Natural killer cell treated with Interleukin-12 subunit alpha and Interleukin-12 subunit beta and Interleukin-15 and Interleukin-18, amount 100 ng/mL, for 72 hours (primary cell): ENCODE results near the gene SLC25A26. TPM values are rescaled to one million over a fixed set of nuclear protein-coding genes. Genes with fewer than 3 reads are reported as not detected.

ENCODE experiments used
- total RNA-seq, 2 donors: library from RNA; stranded (reverse); gene quantifications; one replicate each; pipeline ENCODE4 v1.2.3, GENCODE V29; 2022

Gene SLC25A26
- total RNA-seq, 2 donors from 2014 or later: 19.4 to 22.3 TPM

Other genes starting within 250 kb of the SLC25A26 start
- gene MAGI1, start 182.1 kb upstream of the SLC25A26 start, total RNA-seq: not detected